Right lobe of liver (tissue), 4 donors: ENCODE data around the gene ST3GAL5.

Source experiments
- POLR2A ChIP-seq: fragments of 450-650 bp; IDR thresholded peaks from one replicate; pipeline ENCODE4 v1.6.1; 2017; ENCODE audit warnings: antibody characterized with exemption, mild to moderate bottlenecking
- TF ChIP-seq, protein P1 (sequence below), 4 donors: fragments of 200-600 bp in 3 of 4; fragments of 450-650 bp in 1 of 4; IDR thresholded peaks; one replicate each; pipeline versions ENCODE4 v1.5.1 to v1.8.0; 2016 to 2022; ENCODE audit warnings: antibody characterized with exemption in 4 of 4, mild to moderate bottlenecking in 2 of 4
- donor health status: DM: no; HTN: no; CAD: no.
- donor health status: DM: no; HTN: no; CAD: no.
- donor health status: DM: no; HTN: yes; CAD: no.

DNA sequence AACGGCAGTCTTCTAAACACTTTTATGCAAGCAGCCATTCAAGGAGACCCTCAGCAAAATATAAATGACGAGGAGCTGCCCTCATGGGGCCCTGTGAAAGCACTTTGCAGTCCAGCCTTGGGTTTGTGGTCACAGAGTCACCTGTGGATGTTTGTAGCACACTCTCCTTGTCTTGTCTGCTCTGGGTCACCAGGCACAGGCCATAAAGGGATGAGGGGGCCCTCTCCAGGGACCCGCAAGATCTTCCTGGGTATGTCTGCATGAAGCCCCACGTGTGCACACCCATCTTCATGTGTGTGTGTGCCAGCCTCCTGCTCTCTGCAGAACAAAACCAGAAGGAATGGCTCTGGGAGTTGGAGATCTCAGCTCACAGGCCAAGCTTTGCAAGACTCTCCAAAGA lies 98.8 kb downstream of the ST3GAL5 start:
- TF ChIP-seq, protein P1, sequence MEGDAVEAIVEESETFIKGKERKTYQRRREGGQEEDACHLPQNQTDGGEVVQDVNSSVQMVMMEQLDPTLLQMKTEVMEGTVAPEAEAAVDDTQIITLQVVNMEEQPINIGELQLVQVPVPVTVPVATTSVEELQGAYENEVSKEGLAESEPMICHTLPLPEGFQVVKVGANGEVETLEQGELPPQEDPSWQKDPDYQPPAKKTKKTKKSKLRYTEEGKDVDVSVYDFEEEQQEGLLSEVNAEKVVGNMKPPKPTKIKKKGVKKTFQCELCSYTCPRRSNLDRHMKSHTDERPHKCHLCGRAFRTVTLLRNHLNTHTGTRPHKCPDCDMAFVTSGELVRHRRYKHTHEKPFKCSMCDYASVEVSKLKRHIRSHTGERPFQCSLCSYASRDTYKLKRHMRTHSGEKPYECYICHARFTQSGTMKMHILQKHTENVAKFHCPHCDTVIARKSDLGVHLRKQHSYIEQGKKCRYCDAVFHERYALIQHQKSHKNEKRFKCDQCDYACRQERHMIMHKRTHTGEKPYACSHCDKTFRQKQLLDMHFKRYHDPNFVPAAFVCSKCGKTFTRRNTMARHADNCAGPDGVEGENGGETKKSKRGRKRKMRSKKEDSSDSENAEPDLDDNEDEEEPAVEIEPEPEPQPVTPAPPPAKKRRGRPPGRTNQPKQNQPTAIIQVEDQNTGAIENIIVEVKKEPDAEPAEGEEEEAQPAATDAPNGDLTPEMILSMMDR (IDR thresholded peaks at IDR 0.05): no peak
- TF ChIP-seq POLR2A: no peak
